T-helper 17 cell (primary cell): ENCODE measurements around the gene TIMM8B. TPM values are rescaled to one million over a fixed set of nuclear protein-coding genes. Genes with fewer than 3 reads are reported as not detected.
A peak's percentile ranks its signal among the peaks of the same experiment; 100 is the strongest.
"Not testable (repeated sequence)": the region's sequence is repeated elsewhere in the genome, so short reads cannot be mapped to it uniquely, and the experiment has no call there.

Source experiments
- ATAC-seq: fragments of 150-1000 bp; cut with Tn5 transposase; 2 replicates; pipeline ENCODE4 v1.10.0; 2021; ENCODE audit warnings: mild to moderate bottlenecking, moderate library complexity
- DNase-seq, 3 donors: peaks; one replicate each; pipeline versions ENCODE4 v3.0.0 to v3.0.0-alpha.2; 2020 to 2021
- H3K9me3 ChIP-seq: one replicate; pipeline ENCODE4 v1.7.0; 2013; ENCODE audit warnings: low read length, mild to moderate bottlenecking; ENCODE audit not compliant: control insufficient read depth, poor library complexity, severe bottlenecking
- H3K27ac Mint-ChIP-seq: one replicate; pipeline ENCODE4 v1.8.0; 2022; ENCODE audit warnings: mild to moderate bottlenecking, moderate library complexity, mixed read lengths
- H3K27me3 Mint-ChIP-seq: one replicate; pipeline ENCODE4 v1.8.0; 2022; ENCODE audit warnings: mixed read lengths
- H3K36me3 Mint-ChIP-seq: one replicate; pipeline ENCODE4 v1.8.0; 2022; ENCODE audit warnings: low read depth, mixed read lengths
- H3K4me1 Mint-ChIP-seq: one replicate; pipeline ENCODE4 v1.8.0; 2022; ENCODE audit warnings: mild to moderate bottlenecking, mixed read lengths
- H3K4me3 Mint-ChIP-seq: one replicate; pipeline ENCODE4 v1.8.0; 2022; ENCODE audit warnings: mild to moderate bottlenecking, moderate library complexity, mixed read lengths
- total RNA-seq, 4 donors: library from RNA in 2 of 4; stranded (reverse) in 2 of 4; gene quantifications; one replicate each; pipeline ENCODE4 v1.2.3 and lab custom pipeline; 2022 to 2026

TIMM8B gene
- total RNA-seq, 2 donors from 2014 or later = 12.0 to 16.0 TPM

- Mint-ChIP-seq H3K4me3 (no peak overlapping the region), H3K4me1 (peaks cover 10% of the 10 kb centered on the region), H3K36me3 (peaks cover 9% of the 10 kb centered on the region), H3K27me3 (no peaks in the 10 kb centered on the region), H3K27ac (no peak overlapping the region)
- H3K9me3 ChIP-seq = no peaks in the 10 kb centered on the region
- ATAC-seq = no peak
- no peak for DNase-seq
Observed at GRCh38 chr11:112051768-112052167, 34.8 kb downstream of the TIMM8B start.

GRCh38 chr11:112050721-112051120, 35.8 kb downstream of the TIMM8B start:
- peaks cover 10% of the 10 kb centered on the region for H3K4me1 Mint-ChIP-seq
- H3K36me3 Mint-ChIP-seq = peaks cover 16% of the 10 kb centered on the region
- DNase-seq (no peak), ATAC-seq (no peak)
- H3K9me3 ChIP-seq = no peaks in the 10 kb centered on the region
- H3K27me3 Mint-ChIP-seq = no peaks in the 10 kb centered on the region
- no peak overlapping the region for H3K4me3 Mint-ChIP-seq
- no peak overlapping the region for H3K27ac Mint-ChIP-seq

GRCh38 chr11:112049777-112050176, 36.8 kb downstream of the TIMM8B start:
- Mint-ChIP-seq H3K4me3 (no peak overlapping the region), H3K4me1 (peaks cover 10% of the 10 kb centered on the region), H3K27ac (no peak overlapping the region), H3K27me3 (no peaks in the 10 kb centered on the region), H3K36me3 (peaks cover 16% of the 10 kb centered on the region)
- no peak for DNase-seq
- ATAC-seq = no peak
- no peaks in the 10 kb centered on the region for H3K9me3 ChIP-seq

GRCh38 chr11:112048256-112048655, 38.3 kb downstream of the TIMM8B start:
- ATAC-seq, H3K4me1 Mint-ChIP-seq, H3K27me3 Mint-ChIP-seq, H3K9me3 ChIP-seq, H3K4me3 Mint-ChIP-seq, DNase-seq: not testable (repeated sequence)
- peaks cover 16% of the 10 kb centered on the region for H3K36me3 Mint-ChIP-seq
- H3K27ac Mint-ChIP-seq = peak overlapping the region; percentile 29

- not testable (repeated sequence) for H3K9me3 ChIP-seq, H3K4me3 Mint-ChIP-seq, H3K27me3 Mint-ChIP-seq, ATAC-seq, H3K4me1 Mint-ChIP-seq, DNase-seq, H3K27ac Mint-ChIP-seq
- H3K36me3 Mint-ChIP-seq = peaks cover 16% of the 10 kb centered on the region
Observed at GRCh38 chr11:112046647-112047046, 39.9 kb downstream of the TIMM8B start.

GRCh38 chr11:112044961-112045360, 41.6 kb downstream of the TIMM8B start:
- no peak overlapping the region for H3K27ac Mint-ChIP-seq
- H3K4me1 Mint-ChIP-seq = peaks cover 8% of the 10 kb centered on the region
- peaks cover 17% of the 10 kb centered on the region for H3K36me3 Mint-ChIP-seq

GRCh38 chr11:112042961-112043304, 43.6 kb downstream of the TIMM8B start:
- no peak for ATAC-seq
- peaks cover 12% of the 10 kb centered on the region for H3K36me3 Mint-ChIP-seq
- no peaks in the 10 kb centered on the region for H3K9me3 ChIP-seq
- DNase-seq = no peak
- no peak overlapping the region for H3K4me3 Mint-ChIP-seq
- no peak overlapping the region for H3K27ac Mint-ChIP-seq
- peaks cover 4% of the 10 kb centered on the region for H3K4me1 Mint-ChIP-seq
- no peaks in the 10 kb centered on the region for H3K27me3 Mint-ChIP-seq

More at GRCh38 chr11:112044961-112045360, 41.6 kb downstream of the TIMM8B start:
- ATAC-seq (no peak), DNase-seq (no peak)
- H3K27me3 Mint-ChIP-seq = no peaks in the 10 kb centered on the region
- no peak overlapping the region for H3K4me3 Mint-ChIP-seq
- no peaks in the 10 kb centered on the region for H3K9me3 ChIP-seq

GRCh38 chr11:112042161-112042960, 44.2 kb downstream of the TIMM8B start:
- H3K9me3 ChIP-seq = no peaks in the 10 kb centered on the region
- Mint-ChIP-seq H3K4me1 (peaks cover 4% of the 10 kb centered on the region), H3K27me3 (no peaks in the 10 kb centered on the region), H3K4me3 (no peak overlapping the region), H3K27ac (no peak overlapping the region), H3K36me3 (peaks cover 10% of the 10 kb centered on the region)
- no peak for ATAC-seq
- no peak for DNase-seq

- Mint-ChIP-seq H3K4me1 (peaks cover 7% of the 10 kb centered on the region), H3K36me3 (peaks cover 5% of the 10 kb centered on the region), H3K4me3 (no peak overlapping the region), H3K27me3 (no peaks in the 10 kb centered on the region), H3K27ac (no peak overlapping the region)
- no peaks in the 10 kb centered on the region for H3K9me3 ChIP-seq
- ATAC-seq (no peak), DNase-seq (no peak)
Observed at GRCh38 chr11:112037527-112037926, 49.0 kb downstream of the TIMM8B start.

Other genes starting within 250 kb of the TIMM8B start
- 10 to 100 TPM; 22.7 to 33.9 TPM for gene ALG9, start 215.2 kb downstream of the TIMM8B start, total RNA-seq
- gene FDXACB1, start 207.6 kb downstream of the TIMM8B start, total RNA-seq = 1 to 10 TPM; 2.5 to 3.1 TPM
- gene CFAP68, start 207.2 kb downstream of the TIMM8B start, total RNA-seq = 10 to 100 TPM; 19.0 to 23.8 TPM
- not detected for gene CRYAB, start 175.0 kb downstream of the TIMM8B start, total RNA-seq
- not detected for gene HSPB2, start 174.0 kb downstream of the TIMM8B start, total RNA-seq
- not detected for gene C11orf52, start 167.8 kb downstream of the TIMM8B start, total RNA-seq
- gene DIXDC1, start 149.4 kb downstream of the TIMM8B start, total RNA-seq = under 1 TPM; 0.42 to 0.96 TPM
- 10 to 100 TPM; 13.8 to 16.1 TPM for gene DLAT, start 61.3 kb downstream of the TIMM8B start, total RNA-seq
- under 1 TPM in 1 of 2 donors, not detected in 1; 0.23 TPM for gene PIH1D2, start 12.7 kb downstream of the TIMM8B start, total RNA-seq
- gene NKAPD1, start 12.5 kb downstream of the TIMM8B start, total RNA-seq = 10 to 100 TPM in 1 of 2 donors, 1 to 10 TPM in 1; 9.8 to 12.8 TPM
- 10 to 100 TPM; 37.7 to 40.8 TPM for gene SDHD, start 117 bp upstream of the TIMM8B start, total RNA-seq
- under 1 TPM; 0.57 to 0.94 TPM for gene IL18, start 77.3 kb upstream of the TIMM8B start, total RNA-seq
- gene TEX12, start 80.6 kb upstream of the TIMM8B start, total RNA-seq = under 1 TPM; 0.32 to 0.52 TPM
- 1 to 10 TPM; 2.5 to 2.7 TPM for gene BCO2, start 88.8 kb upstream of the TIMM8B start, total RNA-seq
- 10 to 100 TPM; 66.7 to 69.6 TPM for gene PTS, start 139.7 kb upstream of the TIMM8B start, total RNA-seq
- gene PLET1, start 174.1 kb upstream of the TIMM8B start, total RNA-seq = not detected